Parathyroid adenoma (tissue), 2 donors: Measurements from ENCODE around the gene NCOA1.
"Not testable (repeated sequence)": the region's sequence is repeated elsewhere in the genome, so short reads cannot be mapped to it uniquely, and the experiment has no call there.

Experiments used
- H2AFZ ChIP-seq: fragments of 300-600 bp; sonication (generic); one replicate; pipeline ENCODE4 v1.7.0; 2017; ENCODE audit warnings: antibody characterized with exemption, mild to moderate bottlenecking
- H3K27ac ChIP-seq: fragments of 300-600 bp; sonication (generic); one replicate; pipeline ENCODE4 v1.7.0; 2017
- H3K27me3 ChIP-seq: fragments of 300-600 bp; sonication (generic); one replicate; pipeline ENCODE4 v1.7.0; 2017; ENCODE audit warnings: low read length; ENCODE audit not compliant: control insufficient read depth, insufficient read depth
- H3K36me3 ChIP-seq: fragments of 300-600 bp; sonication (generic); one replicate; pipeline ENCODE4 v1.7.0; 2017; ENCODE audit warnings: low read length; ENCODE audit not compliant: control insufficient read depth, insufficient read depth
- H3K4me1 ChIP-seq: fragments of 300-600 bp; sonication (generic); one replicate; pipeline ENCODE4 v1.7.0; 2017; ENCODE audit warnings: control low read depth
- H3K4me2 ChIP-seq: fragments of 300-600 bp; sonication (generic); one replicate; pipeline ENCODE4 v1.7.0; 2017; ENCODE audit warnings: low read length
- H3K4me3 ChIP-seq: fragments of 300-600 bp; sonication (generic); one replicate; pipeline ENCODE4 v1.7.0; 2017; ENCODE audit warnings: low read depth, low read length
- H3K79me2 ChIP-seq: fragments of 300-600 bp; sonication (generic); one replicate; pipeline ENCODE4 v1.7.0; 2017; ENCODE audit warnings: control low read depth
- H3K9ac ChIP-seq: fragments of 300-600 bp; sonication (generic); one replicate; pipeline ENCODE4 v1.7.0; 2017; ENCODE audit warnings: mild to moderate bottlenecking
- H3K9me3 ChIP-seq: fragments of 300-600 bp; sonication (generic); one replicate; pipeline ENCODE4 v1.7.0; 2017; ENCODE audit warnings: low read length; ENCODE audit not compliant: control insufficient read depth
- TF ChIP-seq, protein P1 (sequence below): fragments of 300-600 bp; sonication (generic); IDR thresholded peaks from one replicate; pipeline ENCODE4 v1.7.0; 2017; ENCODE audit warnings: antibody characterized with exemption, mild to moderate bottlenecking
- donor health status: primary hyperparathyroidism.

Gene NCOA1

DNA sequence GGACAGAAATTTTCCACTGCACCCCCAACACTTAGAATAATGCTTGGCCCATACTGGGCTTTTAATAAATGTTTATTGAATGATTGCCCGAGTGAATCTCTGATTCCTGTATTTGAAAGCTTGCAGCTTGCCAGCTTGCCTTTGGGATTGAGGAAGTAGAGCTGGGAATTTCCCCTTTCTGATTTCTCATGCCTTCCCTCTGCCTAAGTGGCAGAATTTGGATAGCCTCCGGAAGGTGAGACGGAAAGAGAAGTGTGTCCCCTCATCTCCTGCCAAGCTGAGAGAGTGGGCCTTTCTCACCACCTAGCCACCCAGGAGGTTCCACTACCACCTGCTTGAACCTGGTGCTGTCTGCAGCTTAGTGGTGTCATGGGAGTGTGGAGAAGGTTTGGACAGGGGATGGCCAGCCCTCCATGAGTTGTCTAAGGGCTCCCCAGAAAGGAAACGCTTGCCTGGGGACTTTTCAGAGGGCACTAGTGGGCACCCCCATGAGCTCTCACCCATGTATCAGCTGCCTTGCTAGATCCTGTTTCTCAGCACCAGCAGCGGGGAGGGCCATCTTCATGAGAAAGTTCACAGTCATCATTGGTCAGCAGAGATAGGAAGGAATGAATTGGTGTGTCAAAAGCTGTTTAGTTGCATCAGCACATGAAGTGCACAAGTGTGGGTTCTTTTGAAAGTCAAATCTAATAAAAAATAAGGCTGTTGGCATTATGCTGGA lies 8.6 kb upstream of the NCOA1 start:
- no peak overlapping the region for H3K27ac ChIP-seq
- H3K4me3 ChIP-seq = no peak overlapping the region
- TF ChIP-seq, protein P1, sequence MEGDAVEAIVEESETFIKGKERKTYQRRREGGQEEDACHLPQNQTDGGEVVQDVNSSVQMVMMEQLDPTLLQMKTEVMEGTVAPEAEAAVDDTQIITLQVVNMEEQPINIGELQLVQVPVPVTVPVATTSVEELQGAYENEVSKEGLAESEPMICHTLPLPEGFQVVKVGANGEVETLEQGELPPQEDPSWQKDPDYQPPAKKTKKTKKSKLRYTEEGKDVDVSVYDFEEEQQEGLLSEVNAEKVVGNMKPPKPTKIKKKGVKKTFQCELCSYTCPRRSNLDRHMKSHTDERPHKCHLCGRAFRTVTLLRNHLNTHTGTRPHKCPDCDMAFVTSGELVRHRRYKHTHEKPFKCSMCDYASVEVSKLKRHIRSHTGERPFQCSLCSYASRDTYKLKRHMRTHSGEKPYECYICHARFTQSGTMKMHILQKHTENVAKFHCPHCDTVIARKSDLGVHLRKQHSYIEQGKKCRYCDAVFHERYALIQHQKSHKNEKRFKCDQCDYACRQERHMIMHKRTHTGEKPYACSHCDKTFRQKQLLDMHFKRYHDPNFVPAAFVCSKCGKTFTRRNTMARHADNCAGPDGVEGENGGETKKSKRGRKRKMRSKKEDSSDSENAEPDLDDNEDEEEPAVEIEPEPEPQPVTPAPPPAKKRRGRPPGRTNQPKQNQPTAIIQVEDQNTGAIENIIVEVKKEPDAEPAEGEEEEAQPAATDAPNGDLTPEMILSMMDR = no peak
- H3K9ac ChIP-seq = no peak overlapping the region
- H3K36me3 ChIP-seq = no peaks in the 10 kb centered on the region
- H3K27me3 ChIP-seq = no peaks in the 10 kb centered on the region
- H3K4me2 ChIP-seq = no peak overlapping the region
- no peaks in the 10 kb centered on the region for H3K9me3 ChIP-seq
- H3K79me2 ChIP-seq = no peaks in the 10 kb centered on the region
- no peak overlapping the region for H2AFZ ChIP-seq
- H3K4me1 ChIP-seq = no peaks in the 10 kb centered on the region

DNA sequence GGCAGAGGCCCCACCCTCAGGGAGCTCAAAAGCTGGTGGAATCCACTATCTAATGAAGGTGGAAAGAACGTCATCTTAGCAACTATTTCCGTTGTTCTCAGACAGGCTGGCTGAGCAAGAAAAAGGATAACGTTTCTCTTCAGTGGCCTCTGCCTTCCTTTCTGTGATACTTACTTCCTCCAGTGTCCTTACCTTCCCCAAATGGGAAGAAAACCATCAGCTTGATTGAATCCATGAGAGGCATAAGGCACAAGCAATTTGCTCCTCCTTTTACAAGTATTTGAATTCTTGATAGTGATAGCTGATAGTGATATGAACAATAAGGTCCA lies 8.1 kb upstream of the NCOA1 start:
- H3K9ac ChIP-seq = no peak overlapping the region
- H2AFZ ChIP-seq = no peak overlapping the region
- no peaks in the 10 kb centered on the region for H3K9me3 ChIP-seq
- H3K36me3 ChIP-seq = no peaks in the 10 kb centered on the region
- H3K4me3 ChIP-seq = no peak overlapping the region
- no peak overlapping the region for H3K4me2 ChIP-seq
- no peaks in the 10 kb centered on the region for H3K4me1 ChIP-seq
- H3K27me3 ChIP-seq = no peaks in the 10 kb centered on the region
- TF ChIP-seq, protein P1 = no peak
- H3K79me2 ChIP-seq = no peaks in the 10 kb centered on the region
- H3K27ac ChIP-seq = no peak overlapping the region

DNA sequence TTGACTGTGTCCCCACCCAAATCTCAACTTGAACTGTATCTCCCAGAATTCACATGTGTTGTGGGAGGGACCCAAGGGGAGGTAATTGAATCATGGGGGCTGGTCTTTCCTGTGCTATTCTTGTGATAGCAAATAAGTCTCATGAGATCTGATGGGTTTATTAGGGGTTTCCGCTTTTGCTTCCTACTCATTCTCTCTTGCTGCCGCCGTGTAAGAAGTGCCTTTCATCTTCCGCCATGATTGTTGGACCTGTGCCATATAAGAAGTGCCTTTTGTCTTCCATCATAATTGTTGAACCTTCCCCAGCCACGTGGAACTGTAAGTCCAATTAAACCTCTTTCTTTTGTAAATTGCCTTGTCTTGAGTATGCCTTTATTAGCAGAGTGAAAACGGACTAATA lies 6.4 kb upstream of the NCOA1 start:
- H3K4me1 ChIP-seq, H3K9ac ChIP-seq, H3K9me3 ChIP-seq, H2AFZ ChIP-seq, H3K4me3 ChIP-seq, H3K27me3 ChIP-seq, H3K79me2 ChIP-seq, H3K36me3 ChIP-seq, H3K4me2 ChIP-seq, H3K27ac ChIP-seq: not testable (repeated sequence)

DNA sequence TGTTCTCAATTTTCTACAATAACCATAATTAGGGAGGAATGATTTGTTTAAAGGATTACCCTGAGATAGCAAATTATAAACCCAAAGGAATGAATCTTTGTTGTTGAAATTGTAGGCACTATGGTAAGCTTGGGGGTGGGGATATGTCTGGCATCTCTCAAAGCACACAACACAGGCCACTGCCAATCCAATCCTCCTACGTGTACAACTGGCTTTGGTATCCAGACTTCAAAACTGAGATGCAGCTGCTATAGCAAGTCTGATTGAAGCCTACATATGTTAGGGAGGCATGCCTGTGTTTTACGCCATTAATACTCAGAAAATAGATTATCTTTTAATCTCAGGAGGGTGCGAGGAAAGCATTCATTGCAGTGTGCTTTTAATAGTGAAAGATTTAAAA lies 5.9 kb upstream of the NCOA1 start:
- no peak overlapping the region for H2AFZ ChIP-seq
- no peaks in the 10 kb centered on the region for H3K79me2 ChIP-seq
- no peaks in the 10 kb centered on the region for H3K9me3 ChIP-seq
- no peak overlapping the region for H3K27ac ChIP-seq
- TF ChIP-seq, protein P1 = no peak
- no peaks in the 10 kb centered on the region for H3K27me3 ChIP-seq
- H3K4me2 ChIP-seq = no peak overlapping the region
- no peak overlapping the region for H3K9ac ChIP-seq
- H3K4me1 ChIP-seq = no peaks in the 10 kb centered on the region
- no peaks in the 10 kb centered on the region for H3K36me3 ChIP-seq
- no peak overlapping the region for H3K4me3 ChIP-seq

DNA sequence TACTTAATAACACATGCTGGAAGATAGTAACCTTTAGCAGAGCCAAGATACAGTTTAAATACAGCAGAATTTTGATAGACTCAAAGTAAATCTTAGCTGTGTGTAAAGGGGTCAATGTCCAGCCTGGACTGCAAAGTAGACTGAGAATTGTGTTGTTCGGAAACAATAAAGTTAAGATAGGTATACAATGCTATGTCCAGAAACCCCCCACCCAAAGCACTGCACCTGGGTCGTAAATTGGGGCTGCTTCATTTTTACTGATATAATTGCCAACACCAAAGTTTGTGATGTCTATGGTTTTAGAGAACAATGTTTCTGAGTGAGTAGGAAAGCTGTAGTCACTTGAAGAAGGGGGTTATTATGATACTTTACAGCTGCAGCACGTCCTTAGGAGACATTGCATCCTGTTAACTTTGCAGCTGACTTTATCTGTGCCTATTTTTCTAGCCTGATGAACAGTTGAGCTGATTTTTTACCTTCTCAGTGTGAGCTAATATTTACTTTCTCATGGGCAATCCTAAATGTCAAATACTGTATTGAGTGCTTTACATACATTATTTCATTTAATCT lies 4.3 kb upstream of the NCOA1 start:
- Histone ChIP-seq H3K4me2 (no peak overlapping the region), H3K27me3 (no peaks in the 10 kb centered on the region), H3K9ac (no peak overlapping the region), H2AFZ (no peak overlapping the region), H3K9me3 (no peaks in the 10 kb centered on the region), H3K79me2 (no peaks in the 10 kb centered on the region), H3K4me1 (no peaks in the 10 kb centered on the region), H3K4me3 (no peak overlapping the region), H3K36me3 (no peaks in the 10 kb centered on the region), H3K27ac (no peak overlapping the region)
- TF ChIP-seq, protein P1 = no peak
